ENCODE data around the gene EHD1.

Gene EHD1

GRCh38 chr11:64891880-64892279 lies 13.5 kb upstream of the EHD1 start:
- Histone ChIP-seq H3K27me3 (ENCODE audit: insufficient read depth, low read length, poor library complexity, severe bottlenecking) (no peaks in the 10 kb centered on the region), H3K4me2 (ENCODE audit: low read depth, low read length, poor library complexity, severe bottlenecking) (no peak overlapping the region), H3K4me1 (ENCODE audit: insufficient read depth, low read length, poor library complexity, severe bottlenecking) (peaks cover 11% of the 10 kb centered on the region), H3K9me2 (replicated peaks; ENCODE audit: low read depth, low read length) (no peaks in the 10 kb centered on the region), H4K20me1 (ENCODE audit: insufficient read depth, low read length, poor library complexity, severe bottlenecking) (no peaks in the 10 kb centered on the region), H3K9ac (ENCODE audit: low read depth, low read length, poor library complexity, severe bottlenecking) (no peak overlapping the region), H3F3A (ENCODE audit: low read depth) (no peaks in the 10 kb centered on the region), H2AFZ (ENCODE audit: low read length) (no peak overlapping the region), H3K36me3 (ENCODE audit: insufficient read depth, low read length) (no peaks in the 10 kb centered on the region), H3K9me3 (ENCODE audit: insufficient read depth, low read depth, low read length) (no peaks in the 10 kb centered on the region), H3K4me3 (ENCODE audit: low read length, poor library complexity, severe bottlenecking) (no peak overlapping the region), H3K79me2 (ENCODE audit: insufficient read depth, low read length) (no peaks in the 10 kb centered on the region)
- TF ChIP-seq CTCF (conservative IDR thresholded peaks at IDR 0.05; ENCODE audit: low read length) (no peak), EZH2phosphoT487 (IDR thresholded peaks at IDR 0.05; ENCODE audit: borderline replicate concordance) (no peak)

GRCh38 chr11:64891215-64891848 lies 12.9 kb upstream of the EHD1 start:
- Histone ChIP-seq H3K36me3 (ENCODE audit: insufficient read depth, low read length) (no peaks in the 10 kb centered on the region), H3K9me2 (replicated peaks; ENCODE audit: low read depth, low read length) (no peaks in the 10 kb centered on the region), H2AFZ (ENCODE audit: low read length) (no peak overlapping the region), H3K4me1 (ENCODE audit: insufficient read depth, low read length, poor library complexity, severe bottlenecking) (peaks cover 11% of the 10 kb centered on the region), H3K27me3 (ENCODE audit: insufficient read depth, low read length, poor library complexity, severe bottlenecking) (no peaks in the 10 kb centered on the region), H3K4me3 (ENCODE audit: low read length, poor library complexity, severe bottlenecking) (no peak overlapping the region), H3K4me2 (ENCODE audit: low read depth, low read length, poor library complexity, severe bottlenecking) (no peak overlapping the region), H3K79me2 (ENCODE audit: insufficient read depth, low read length) (no peaks in the 10 kb centered on the region), H3K9ac (ENCODE audit: low read depth, low read length, poor library complexity, severe bottlenecking) (no peak overlapping the region), H3F3A (ENCODE audit: low read depth) (no peaks in the 10 kb centered on the region), H3K9me3 (ENCODE audit: insufficient read depth, low read depth, low read length) (no peaks in the 10 kb centered on the region), H4K20me1 (ENCODE audit: insufficient read depth, low read length, poor library complexity, severe bottlenecking) (no peaks in the 10 kb centered on the region)
- TF ChIP-seq EZH2phosphoT487 (IDR thresholded peaks at IDR 0.05; ENCODE audit: borderline replicate concordance) (no peak), CTCF (conservative IDR thresholded peaks at IDR 0.05; ENCODE audit: low read length) (no peak)

GRCh38 chr11:64890522-64890939 lies 12.1 kb upstream of the EHD1 start:
- Histone ChIP-seq H3K27me3 (ENCODE audit: insufficient read depth, low read length, poor library complexity, severe bottlenecking) (no peaks in the 10 kb centered on the region), H2AFZ (ENCODE audit: low read length) (no peak overlapping the region), H3K4me3 (ENCODE audit: low read length, poor library complexity, severe bottlenecking) (no peak overlapping the region), H3K4me2 (ENCODE audit: low read depth, low read length, poor library complexity, severe bottlenecking) (no peak overlapping the region), H3K36me3 (ENCODE audit: insufficient read depth, low read length) (no peaks in the 10 kb centered on the region), H4K20me1 (ENCODE audit: insufficient read depth, low read length, poor library complexity, severe bottlenecking) (no peaks in the 10 kb centered on the region), H3K9ac (ENCODE audit: low read depth, low read length, poor library complexity, severe bottlenecking) (no peak overlapping the region), H3F3A (ENCODE audit: low read depth) (no peaks in the 10 kb centered on the region), H3K4me1 (ENCODE audit: insufficient read depth, low read length, poor library complexity, severe bottlenecking) (peaks cover 11% of the 10 kb centered on the region), H3K9me3 (ENCODE audit: insufficient read depth, low read depth, low read length) (no peaks in the 10 kb centered on the region), H3K79me2 (ENCODE audit: insufficient read depth, low read length) (no peaks in the 10 kb centered on the region), H3K9me2 (replicated peaks; ENCODE audit: low read depth, low read length) (no peaks in the 10 kb centered on the region)
- no peak for TF ChIP-seq CTCF (conservative IDR thresholded peaks at IDR 0.05; ENCODE audit: low read length)
- TF ChIP-seq EZH2phosphoT487 (IDR thresholded peaks at IDR 0.05; ENCODE audit: borderline replicate concordance) = no peak
